Measurements from ENCODE around the gene USP37.

- TF ChIP-seq CTCF (conservative IDR thresholded peaks at IDR 0.05; ENCODE audit: low read depth, low read length) (no peak), EZH2phosphoT487 (IDR thresholded peaks at IDR 0.05; ENCODE audit: borderline replicate concordance, low read length) (no peak), EZH2 (IDR thresholded peaks at IDR 0.05; ENCODE audit: low read length, unreplicated experiment) (no peak)
Measured at GRCh38 chr2:218547511-218547910, 20.6 kb downstream of the USP37 start.
